ENCODE results near the gene ADI1.
"Not testable (repeated sequence)": the region's sequence is repeated elsewhere in the genome, so short reads cannot be mapped to it uniquely, and the experiment has no call there.

ADI1 gene

GRCh38 chr2:3464401-3465005 lies 54.8 kb downstream of the ADI1 start:
- in situ Hi-C loops (cut with MboI; ENCODE audit: low sequenced_read_pairs) = no loop called here

- in situ Hi-C loops (cut with MboI; ENCODE audit: low sequenced_read_pairs) = no loop called here
Observed at GRCh38 chr2:3463944-3464343, 55.4 kb downstream of the ADI1 start.

DNA sequence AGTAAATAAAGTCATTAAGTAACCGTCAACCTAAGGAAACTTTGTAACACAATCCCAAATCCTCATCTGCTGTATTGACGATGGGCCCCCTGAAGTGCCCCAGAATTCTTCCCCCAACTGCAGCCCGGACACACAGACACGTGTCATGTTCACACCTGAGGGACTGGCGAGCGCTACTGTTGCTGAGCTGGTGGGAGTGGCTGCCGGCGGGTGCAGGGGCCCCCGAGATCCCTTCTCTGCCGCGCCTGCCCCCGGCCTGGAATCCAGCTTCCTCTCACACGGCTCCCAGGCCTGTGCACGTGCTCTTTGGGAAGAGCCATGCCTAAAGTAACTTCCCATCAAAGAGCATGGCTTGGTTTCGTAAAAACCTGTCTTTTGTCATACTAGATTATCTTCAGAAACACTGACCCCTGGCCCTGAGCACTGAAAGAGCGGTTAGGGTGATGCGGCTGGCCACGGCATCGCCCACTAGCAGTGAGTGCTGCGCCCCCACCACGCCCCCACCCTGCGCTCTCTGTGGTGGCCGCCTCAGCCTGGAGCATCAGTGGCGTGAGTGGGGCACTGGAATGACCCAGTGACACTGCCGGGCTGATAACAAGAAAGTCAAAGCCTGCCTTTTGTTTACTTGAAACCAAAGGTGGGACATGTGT lies 56.0 kb downstream of the ADI1 start:
- in situ Hi-C loops (cut with MboI; ENCODE audit: low sequenced_read_pairs) = no loop called here

DNA sequence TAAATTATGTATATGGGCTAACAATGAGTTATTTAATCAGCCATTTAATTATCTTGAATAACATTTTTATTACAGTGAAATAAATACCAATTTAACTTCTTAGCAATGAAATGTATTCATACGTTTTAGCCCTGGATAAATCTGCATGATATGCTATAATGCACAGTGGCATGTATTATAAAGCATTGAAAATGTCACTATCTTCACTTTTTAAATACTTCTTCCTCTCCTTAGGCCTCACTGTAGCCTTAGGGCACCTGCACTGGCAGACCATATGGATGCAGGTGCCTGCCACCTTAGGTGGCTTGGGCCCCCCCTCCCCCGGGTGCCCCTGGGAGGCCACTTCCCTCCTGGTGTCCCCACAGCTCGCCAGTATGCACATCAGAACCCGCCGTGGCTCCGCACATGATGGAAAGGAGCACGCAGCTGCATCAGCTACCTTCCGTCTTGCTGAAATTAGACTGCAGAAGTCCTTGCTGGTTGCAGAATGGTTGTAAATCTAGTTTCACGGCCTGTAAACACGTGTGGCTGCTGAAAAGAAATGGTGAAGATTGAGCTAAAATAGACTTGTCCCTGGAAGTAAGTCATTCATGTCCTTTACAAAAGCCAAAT lies 56.7 kb downstream of the ADI1 start:
- in situ Hi-C loops (cut with MboI; ENCODE audit: low sequenced_read_pairs) = no loop called here

DNA sequence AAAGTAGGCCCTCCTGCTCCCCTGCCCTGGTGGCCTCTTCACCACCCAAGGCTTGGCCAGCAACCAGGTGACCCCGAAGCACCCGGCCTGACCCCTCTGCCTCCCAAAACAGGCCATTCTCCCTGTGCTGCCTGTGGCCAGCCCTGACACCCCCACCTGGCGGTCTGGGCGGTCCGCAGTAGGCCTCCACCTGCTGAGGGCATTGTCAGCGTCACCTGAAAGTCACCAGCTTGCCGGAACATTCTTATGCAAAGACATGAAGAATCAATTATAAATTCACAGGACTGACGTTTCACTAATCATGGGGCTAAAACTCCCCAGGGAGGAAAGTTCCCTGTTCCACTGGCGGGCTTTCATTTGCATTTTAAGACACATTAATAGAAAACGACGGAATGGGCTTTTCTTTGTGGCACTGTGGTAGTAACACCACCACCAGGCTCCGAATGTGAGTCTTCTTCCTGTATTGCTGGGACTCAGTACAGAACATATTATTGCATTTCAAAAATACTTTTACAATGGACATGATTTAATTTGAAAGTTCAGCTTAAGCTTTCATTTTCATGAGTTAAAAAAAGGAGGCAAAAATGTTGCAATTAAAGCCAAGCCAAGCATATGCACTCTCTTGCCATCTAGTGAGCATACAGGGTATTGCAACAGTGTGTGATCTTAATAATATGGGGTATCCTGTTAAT lies 57.4 kb downstream of the ADI1 start:
- in situ Hi-C loops (cut with MboI; ENCODE audit: low sequenced_read_pairs) = no loop called here

DNA sequence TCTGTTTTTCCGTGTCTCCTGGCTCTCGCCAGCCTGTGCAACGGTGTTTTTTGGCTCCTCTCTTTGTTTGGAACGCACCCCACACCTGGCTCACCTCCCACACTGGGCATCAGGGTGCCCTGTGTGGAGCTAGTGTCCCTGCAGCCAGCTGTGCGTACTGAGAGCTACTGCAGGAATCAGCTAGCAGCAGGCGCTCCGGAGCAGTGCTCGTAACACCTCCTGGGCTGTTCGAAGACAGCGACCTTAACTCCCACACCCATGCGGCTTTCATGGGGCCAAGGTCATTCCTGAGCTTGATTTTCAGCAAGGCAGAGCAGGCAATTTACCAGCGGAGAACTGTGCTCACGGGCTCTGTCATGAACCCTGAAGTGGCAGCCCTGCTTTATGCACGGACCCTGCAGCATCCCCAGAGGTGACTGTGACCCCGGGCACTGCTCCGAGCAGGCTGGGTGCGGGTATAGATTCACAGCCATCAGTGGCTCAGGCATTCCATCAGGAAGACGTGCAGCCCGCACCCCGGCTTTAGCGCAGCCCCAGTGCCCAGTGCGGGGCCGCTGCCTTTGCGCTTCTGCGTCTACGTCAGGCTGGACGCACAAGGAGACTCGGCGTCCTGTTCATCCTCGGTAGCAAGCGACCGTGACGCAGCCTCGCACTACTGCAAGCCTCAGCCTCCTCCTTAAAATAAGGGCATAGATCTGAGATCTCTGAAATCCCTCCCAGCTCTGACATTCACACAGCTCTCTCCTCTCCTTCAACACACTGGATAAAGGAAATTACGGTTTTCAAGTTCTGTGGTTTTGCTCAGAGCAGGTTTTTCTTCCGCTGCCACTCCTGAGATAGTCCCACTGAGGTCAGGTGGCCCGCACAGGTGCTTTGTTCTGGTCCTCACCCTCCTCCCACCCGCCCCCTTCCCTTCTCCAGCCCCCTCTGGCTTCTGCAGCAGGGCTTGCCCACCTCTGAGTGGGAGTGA lies 58.2 kb downstream of the ADI1 start:
- in situ Hi-C loops (cut with MboI; ENCODE audit: low sequenced_read_pairs) = no loop called here

DNA sequence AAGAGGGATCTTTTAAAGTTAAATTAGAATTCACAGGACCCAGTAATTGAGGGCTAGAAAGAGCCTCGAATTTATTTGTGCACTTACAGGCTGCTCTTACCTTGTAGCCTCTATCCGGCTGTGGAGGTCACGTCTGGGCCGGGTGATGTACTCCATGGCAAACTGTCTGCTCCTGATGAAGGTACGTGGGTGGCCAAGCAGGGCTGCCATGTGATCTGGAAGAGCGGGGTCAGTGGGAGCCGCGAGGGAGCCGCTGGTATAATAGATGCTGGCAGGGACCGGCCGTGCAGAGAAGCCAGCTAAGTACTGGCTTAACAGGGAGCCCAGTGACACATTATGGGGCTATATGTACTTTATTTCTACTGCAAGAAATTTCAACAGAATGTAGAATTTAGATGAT lies 59.2 kb downstream of the ADI1 start:
- in situ Hi-C loops (cut with MboI; ENCODE audit: low sequenced_read_pairs) = no loop called here

- in situ Hi-C loops (cut with MboI; ENCODE audit: low sequenced_read_pairs) = no loop called here
Observed at GRCh38 chr2:3459185-3460015, 59.9 kb downstream of the ADI1 start.

GRCh38 chr2:3458396-3459184 lies 60.7 kb downstream of the ADI1 start:
- in situ Hi-C loops (cut with MboI; ENCODE audit: low sequenced_read_pairs) = no loop called here

DNA sequence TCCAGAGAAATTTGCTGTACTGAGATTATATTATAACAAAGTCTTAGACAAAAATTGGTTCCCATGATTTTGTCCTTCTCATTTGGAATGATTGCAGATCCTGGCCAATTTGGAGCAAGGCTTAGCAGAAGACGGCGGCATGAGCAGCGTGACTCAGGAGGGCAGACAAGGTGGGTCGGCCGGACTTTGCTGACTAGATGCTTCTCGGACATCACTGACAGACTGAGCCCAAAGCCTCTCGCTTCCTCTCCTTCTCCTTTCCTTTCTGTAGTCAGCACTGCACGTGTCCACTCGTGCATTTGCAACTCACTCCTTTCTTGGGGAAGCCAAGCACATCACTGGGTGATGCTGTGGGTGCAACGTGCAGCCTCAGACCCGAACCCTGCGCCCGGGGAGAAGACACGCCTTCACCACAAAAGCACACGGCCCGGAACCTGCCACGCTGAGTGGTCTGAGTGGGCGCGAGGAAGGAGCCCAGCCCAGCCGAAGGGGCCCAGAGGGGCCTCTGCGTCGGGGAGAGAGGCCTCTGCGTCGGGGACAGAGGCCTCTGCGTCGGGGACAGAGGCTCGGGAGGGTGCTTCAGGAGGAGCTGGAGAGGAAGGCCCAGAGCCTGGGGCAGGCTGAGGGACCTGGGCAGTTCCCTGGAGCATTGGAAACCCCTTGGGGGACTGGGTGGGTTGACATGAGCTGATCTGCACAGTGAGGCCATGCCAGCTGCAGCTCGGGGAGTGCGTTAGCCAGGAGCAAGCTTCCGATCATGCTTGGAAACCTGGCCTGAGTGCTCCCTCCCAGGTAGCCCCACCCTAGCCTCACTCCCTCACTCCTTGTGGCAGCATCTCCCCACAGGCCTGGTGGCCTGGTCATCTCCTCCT lies 61.6 kb downstream of the ADI1 start:
- in situ Hi-C loops (cut with MboI; ENCODE audit: low sequenced_read_pairs) = no loop called here

DNA sequence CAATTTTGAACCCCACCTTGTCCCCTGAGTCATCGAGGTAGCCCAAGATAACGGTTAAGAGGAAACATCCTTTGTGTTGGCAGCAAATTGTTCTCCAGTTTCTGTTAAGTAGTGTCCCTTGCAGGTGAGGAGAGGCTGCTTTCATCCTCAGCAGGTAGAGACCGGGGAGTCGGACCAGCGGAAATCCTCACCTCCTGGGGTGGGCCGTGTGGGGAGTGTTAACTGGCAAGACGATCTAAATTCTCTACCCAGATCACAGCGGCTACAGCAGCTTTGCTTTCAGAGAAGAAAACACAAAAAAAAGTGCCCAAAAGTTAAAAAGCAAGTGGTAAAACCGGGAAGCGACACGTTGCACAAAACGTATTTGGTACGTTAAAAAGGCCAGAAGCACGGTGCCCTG lies 63.2 kb downstream of the ADI1 start:
- in situ Hi-C loops (cut with MboI; ENCODE audit: low sequenced_read_pairs) = no loop called here

DNA sequence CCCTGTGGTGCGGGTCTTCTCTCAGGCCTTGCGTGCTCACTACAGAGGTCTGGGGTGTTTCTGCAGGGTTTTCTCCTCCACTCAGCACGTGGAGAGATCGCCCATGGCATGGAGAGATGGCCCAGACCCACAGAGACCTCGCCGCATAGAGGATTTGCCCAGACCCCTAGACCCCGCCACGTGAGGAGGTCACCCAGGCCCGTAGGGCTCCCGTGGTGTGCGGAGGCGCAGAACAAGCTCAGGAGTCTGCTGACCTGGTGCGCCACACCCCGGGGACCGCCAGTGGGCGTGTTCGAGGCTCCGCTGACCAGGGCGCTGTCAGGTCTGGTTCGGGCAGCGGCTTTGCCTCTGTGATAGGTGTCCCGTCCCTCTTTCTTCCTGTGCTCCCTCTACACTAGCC lies 64.5 kb downstream of the ADI1 start:
- in situ Hi-C loops (cut with MboI; ENCODE audit: low sequenced_read_pairs) = no loop called here

- in situ Hi-C loops (cut with MboI; ENCODE audit: low sequenced_read_pairs) = not testable (repeated sequence)
Observed at GRCh38 chr2:3454005-3454404, 65.3 kb downstream of the ADI1 start.

- in situ Hi-C loops (cut with MboI; ENCODE audit: low sequenced_read_pairs) = no loop called here
Observed at GRCh38 chr2:3453190-3453999, 65.9 kb downstream of the ADI1 start.

DNA sequence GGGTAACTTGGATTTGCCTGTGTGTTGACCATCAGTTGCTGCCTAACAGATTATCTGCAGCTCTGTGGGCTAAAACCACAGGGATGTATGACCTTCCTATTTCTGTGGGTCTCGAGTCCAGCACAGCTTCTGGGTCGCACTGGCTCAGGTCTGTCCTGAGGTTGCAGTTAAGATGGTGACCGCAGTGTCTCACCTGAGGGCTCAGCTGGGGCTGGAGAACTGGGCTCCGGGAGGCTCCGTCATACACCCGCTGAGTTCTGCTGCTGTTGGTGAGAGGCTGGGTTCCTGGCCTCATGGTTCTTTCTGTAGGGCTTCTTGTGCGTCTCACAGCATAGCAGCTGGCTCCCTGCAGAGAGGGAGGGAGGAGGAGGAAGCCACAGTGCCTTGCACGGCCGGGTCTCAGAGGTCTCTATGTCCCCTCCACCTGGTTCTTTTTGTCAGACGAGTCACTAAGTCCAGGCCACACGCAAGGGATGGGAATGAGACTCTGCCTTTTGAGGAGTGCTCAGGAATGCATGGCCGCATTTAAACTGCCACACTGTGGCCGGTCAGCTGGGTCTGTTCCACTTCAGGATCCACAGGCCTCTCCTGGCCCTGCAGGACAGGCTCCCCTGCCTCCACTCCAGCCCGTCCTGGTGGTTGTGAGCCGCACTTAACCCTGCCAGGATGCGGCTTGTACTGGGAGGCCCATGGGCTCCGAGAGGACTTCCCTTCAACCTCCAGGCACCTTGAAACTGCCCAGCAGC lies 67.2 kb downstream of the ADI1 start:
- in situ Hi-C loops (cut with MboI; ENCODE audit: low sequenced_read_pairs) = no loop called here

DNA sequence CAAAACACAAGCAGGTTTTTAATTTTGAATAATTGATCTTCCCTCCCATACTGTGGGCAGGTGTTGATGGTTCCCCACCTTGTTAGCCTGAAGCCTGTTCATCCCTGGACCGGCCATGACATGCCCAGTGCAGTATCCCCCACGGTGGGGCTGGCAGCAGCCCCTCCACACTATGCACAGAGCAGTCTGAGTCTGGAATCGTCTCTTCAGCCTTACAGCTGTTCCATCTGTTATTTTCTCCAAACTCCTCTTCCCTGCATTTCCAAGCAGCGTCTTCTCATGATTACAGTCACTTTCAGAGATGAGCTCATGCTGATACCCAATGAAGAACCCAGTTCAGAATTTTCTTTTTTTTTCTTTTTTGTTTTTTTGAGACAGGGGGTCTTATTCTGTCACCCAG lies 68.2 kb downstream of the ADI1 start:
- in situ Hi-C loops (cut with MboI; ENCODE audit: low sequenced_read_pairs) = no loop called here

All from HL-60/S4 (cell line).